GM18511 (cell line): ENCODE measurements around the gene A1CF.

Source experiments
- ATAC-seq: cut with Tn5 transposase; IDR thresholded peaks from one replicate; pipeline ENCODE4 v1.9.1; 2021; ENCODE audit warnings: mild to moderate bottlenecking, moderate library complexity; ENCODE audit not compliant: unreplicated experiment

The A1CF gene

GRCh38 chr10:50866317-50866716, 19.1 kb downstream of the A1CF start:
- no peak for ATAC-seq

- no peak for ATAC-seq
Measured at GRCh38 chr10:50862719-50863118, 22.7 kb downstream of the A1CF start.

GRCh38 chr10:50861370-50861769, 24.1 kb downstream of the A1CF start:
- ATAC-seq, result no peak

GRCh38 chr10:50857579-50857978, 27.8 kb downstream of the A1CF start:
- no peak for ATAC-seq

- no peak for ATAC-seq
Measured at GRCh38 chr10:50855461-50855860, 30.0 kb downstream of the A1CF start.

- ATAC-seq, result no peak
Measured at GRCh38 chr10:50855015-50855414, 30.4 kb downstream of the A1CF start.

GRCh38 chr10:50853557-50853956, 31.9 kb downstream of the A1CF start:
- ATAC-seq, result no peak

- ATAC-seq, result no peak
Measured at GRCh38 chr10:50851884-50852671, 33.3 kb downstream of the A1CF start.

GRCh38 chr10:50850578-50851230, 34.7 kb downstream of the A1CF start:
- no peak for ATAC-seq

GRCh38 chr10:50846753-50847152, 38.7 kb downstream of the A1CF start:
- ATAC-seq, result no peak

- no peak for ATAC-seq
Measured at GRCh38 chr10:50837095-50837494, 48.3 kb downstream of the A1CF start.

GRCh38 chr10:50832171-50832751, 53.2 kb downstream of the A1CF start:
- no peak for ATAC-seq

GRCh38 chr10:50830066-50830465, 55.4 kb downstream of the A1CF start:
- no peak for ATAC-seq

- no peak for ATAC-seq
Measured at GRCh38 chr10:50824782-50825181, 60.6 kb downstream of the A1CF start.

GRCh38 chr10:50823789-50824188, 61.6 kb downstream of the A1CF start:
- ATAC-seq, result no peak

- no peak for ATAC-seq
Measured at GRCh38 chr10:50809596-50809995, 75.8 kb downstream of the A1CF start.

- ATAC-seq, result no peak
Measured at GRCh38 chr10:50807851-50808776, 77.3 kb downstream of the A1CF start.

GRCh38 chr10:50805981-50806622, 79.3 kb downstream of the A1CF start:
- no peak for ATAC-seq

- no peak for ATAC-seq
Measured at GRCh38 chr10:50799595-50799994, 85.8 kb downstream of the A1CF start.

GRCh38 chr10:50798297-50798696, 87.1 kb downstream of the A1CF start:
- ATAC-seq, result no peak

- no peak for ATAC-seq
Measured at GRCh38 chr10:50796693-50797092, 88.7 kb downstream of the A1CF start.
